Gastrocnemius medialis (tissue), 4 donors: Measurements from ENCODE around the gene PVR. TPM values are rescaled to one million over a fixed set of nuclear protein-coding genes. Genes with fewer than 3 reads are reported as not detected.

ENCODE experiments used
- ATAC-seq, 2 donors: fragments of 150-250 bp; one replicate each; pipeline ENCODE4 v1.9.1; 2016
- DNase-seq, 2 donors: peaks; one replicate each; pipeline ENCODE4 v3.0.0-alpha.2; 2019
- H3K27ac ChIP-seq, 4 donors: fragments of 200-600 bp; sonication (generic); 1 replicate in 1 of 4; 2 replicates in 3 of 4; pipeline ENCODE4 v1.5.1; 2016 to 2018; ENCODE audit warnings: mild to moderate bottlenecking in 2 of 4, moderate library complexity in 1 of 4
- H3K27me3 ChIP-seq, 3 donors: fragments of 200-600 bp; sonication (generic) in 2 of 3; 1 replicate in 1 of 3; 2 replicates in 2 of 3; pipeline versions ENCODE4 v1.5.1 to v1.6.0; 2016 to 2019; ENCODE audit warnings: mild to moderate bottlenecking in 1 of 3, moderate library complexity in 1 of 3
- H3K36me3 ChIP-seq, 2 donors: fragments of 200-600 bp; sonication (generic) in 1 of 2; one replicate each; pipeline ENCODE4 v1.5.1; 2017 to 2018
- H3K4me1 ChIP-seq, 2 donors: fragments of 200-600 bp; sonication (generic) in 1 of 2; one replicate each; pipeline ENCODE4 v1.5.1; 2016 to 2017; ENCODE audit warnings: mild to moderate bottlenecking in 2 of 2
- H3K4me3 ChIP-seq, 4 donors: fragments of 200-600 bp; sonication (generic) in 3 of 4; 1 replicate in 1 of 4; 2 replicates in 3 of 4; pipeline ENCODE4 v1.5.1; 2016 to 2019; ENCODE audit warnings: mild to moderate bottlenecking in 2 of 4
- H3K9me3 ChIP-seq, 3 donors: fragments of 200-600 bp; sonication (generic) in 2 of 3; 1 replicate in 1 of 3; 2 replicates in 2 of 3; pipeline ENCODE4 v1.5.1; 2016 to 2019
- CTCF ChIP-seq, 5 experiments: fragments of 450-650 bp in 3 of 5; fragments of 200-600 bp in 2 of 5; sonication (generic) in 2 of 5; IDR thresholded peaks in 4 of 5; conservative IDR thresholded peaks in 1 of 5; 1 replicate in 4 of 5; 2 replicates in 1 of 5; pipeline ENCODE4 v1.5.1; 2016 to 2019; ENCODE audit warnings: antibody characterized with exemption in 5 of 5, mild to moderate bottlenecking in 3 of 5, moderate library complexity in 3 of 5
- POLR2A ChIP-seq, 2 donors: fragments of 450-650 bp; IDR thresholded peaks; one replicate each; pipeline ENCODE4 v1.6.1; 2017; ENCODE audit warnings: antibody characterized with exemption in 2 of 2, mild to moderate bottlenecking in 2 of 2, moderate library complexity in 2 of 2
- in situ Hi-C, 4 donors: fragments of 200-750 bp; cut with MboI; loops; one replicate each; pipeline versions ENCODE4 v1.15.0 to v1.8.0; 2017; ENCODE audit warnings: low sequenced_read_pairs in 4 of 4
- intact Hi-C: fragments of 100-400 bp; cut with DNase I; formaldehyde crosslinking; loops from one replicate; pipeline ENCODE4 v1.15.1; 2023; ENCODE audit warnings: low total_unique reads
- total RNA-seq, 4 donors: library from RNA; depleted of rRNA; stranded (reverse); fragments of >200 nt; gene quantifications; one replicate each; pipeline versions ENCODE4 v1.1.0 to v1.2.3, GENCODE V29; 2016

The PVR gene
- total RNA-seq, 4 donors from 2014 or later = 27.3 to 60.2 (median 33.9) TPM

- no peak for TF ChIP-seq CTCF (IDR thresholded peaks at IDR 0.05 in 4 of 5, conservative IDR thresholded peaks at IDR 0.05 in 1 of 5)
- TF ChIP-seq POLR2A (IDR thresholded peaks at IDR 0.05) = no peak
- no peaks in the 10 kb centered on the region for H3K36me3 ChIP-seq
- in situ Hi-C loops (no loop called here), intact Hi-C loops (no loop called here)
- ATAC-seq = no peak
- no peaks in the 10 kb centered on the region for H3K4me1 ChIP-seq
- no peaks in the 10 kb centered on the region for H3K27me3 ChIP-seq
- H3K9me3 ChIP-seq = no peaks in the 10 kb centered on the region
- no peak for DNase-seq
- H3K27ac ChIP-seq = no peak overlapping the region
- H3K4me3 ChIP-seq = no peak overlapping the region
Measured at GRCh38 chr19:44701228-44701627, 57.5 kb downstream of the PVR start.

GRCh38 chr19:44702551-44703176, 59.0 kb downstream of the PVR start:
- Histone ChIP-seq H3K27me3 (no peaks in the 10 kb centered on the region), H3K9me3 (no peaks in the 10 kb centered on the region), H3K27ac (no peak overlapping the region), H3K4me1 (no peaks in the 10 kb centered on the region), H3K4me3 (no peak overlapping the region), H3K36me3 (no peaks in the 10 kb centered on the region)
- in situ Hi-C loops = no loop called here
- no peak for ATAC-seq
- intact Hi-C loops = no loop called here
- TF ChIP-seq POLR2A (IDR thresholded peaks at IDR 0.05) = no peak
- DNase-seq = no peak

DNA sequence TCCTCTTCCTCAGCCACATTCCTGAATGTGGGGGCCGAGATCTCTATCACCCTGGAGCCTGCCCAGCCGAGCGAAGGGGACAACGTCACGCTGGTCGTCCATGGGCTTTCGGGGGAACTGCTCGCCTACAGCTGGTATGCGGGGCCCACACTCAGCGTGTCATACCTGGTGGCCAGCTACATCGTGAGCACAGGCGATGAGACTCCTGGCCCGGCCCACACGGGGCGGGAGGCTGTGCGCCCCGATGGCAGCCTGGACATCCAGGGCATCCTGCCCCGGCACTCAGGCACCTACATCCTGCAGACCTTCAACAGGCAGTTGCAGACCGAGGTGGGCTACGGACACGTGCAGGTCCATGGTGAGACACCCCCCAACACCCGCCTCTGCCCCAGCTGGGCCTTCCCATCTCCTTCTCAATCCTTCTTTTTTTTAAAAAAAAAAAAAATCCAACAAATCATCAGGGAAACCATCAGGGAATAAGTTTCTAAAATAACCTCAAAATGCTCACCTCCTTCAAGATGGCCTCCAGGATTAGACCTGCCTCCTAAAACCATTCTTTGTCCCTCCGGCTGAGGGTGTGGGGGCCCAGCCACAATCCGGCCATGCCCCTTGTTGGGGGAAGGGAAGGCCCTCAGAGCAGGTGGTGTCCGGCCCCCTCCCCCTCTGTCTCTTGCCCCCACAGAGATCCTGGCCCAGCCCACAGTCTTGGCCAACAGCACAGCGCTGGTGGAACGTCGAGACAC, 59.8 kb downstream of the PVR start:
- no peaks in the 10 kb centered on the region for H3K9me3 ChIP-seq
- H3K27ac ChIP-seq = no peak overlapping the region
- TF ChIP-seq POLR2A (IDR thresholded peaks at IDR 0.05) (no peak), CTCF (IDR thresholded peaks at IDR 0.05 in 4 of 5, conservative IDR thresholded peaks at IDR 0.05 in 1 of 5) (no peak)
- H3K27me3 ChIP-seq = no peaks in the 10 kb centered on the region
- intact Hi-C loops (no loop called here), in situ Hi-C loops (no loop called here)
- no peak for ATAC-seq
- H3K4me1 ChIP-seq = no peaks in the 10 kb centered on the region
- H3K36me3 ChIP-seq = no peaks in the 10 kb centered on the region
- no peak for DNase-seq
- H3K4me3 ChIP-seq = no peak overlapping the region

DNA sequence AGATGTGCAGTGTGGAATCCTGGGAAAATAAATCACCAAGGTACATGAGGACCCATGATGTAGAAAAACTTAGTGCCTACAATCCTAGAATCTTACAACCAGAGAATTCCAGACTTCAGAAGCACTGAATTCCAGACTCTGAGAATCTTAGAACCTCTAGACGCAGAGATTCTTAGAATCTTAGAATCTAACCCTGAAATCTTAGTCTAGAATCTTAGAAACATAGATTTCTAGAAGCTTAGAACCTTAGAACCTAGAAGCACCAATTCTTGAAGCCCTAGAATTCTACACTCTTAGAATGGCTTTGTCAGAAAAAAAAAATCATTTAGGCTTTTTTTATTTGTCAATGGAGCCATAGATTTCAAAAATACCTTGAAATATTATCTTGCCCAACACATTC, 61.3 kb downstream of the PVR start:
- no peaks in the 10 kb centered on the region for H3K27me3 ChIP-seq
- no peaks in the 10 kb centered on the region for H3K9me3 ChIP-seq
- DNase-seq (no peak), ATAC-seq (no peak)
- in situ Hi-C loops (no loop called here), intact Hi-C loops (no loop called here)
- no peaks in the 10 kb centered on the region for H3K36me3 ChIP-seq
- no peak overlapping the region for H3K27ac ChIP-seq
- no peak overlapping the region for H3K4me3 ChIP-seq
- no peaks in the 10 kb centered on the region for H3K4me1 ChIP-seq
- TF ChIP-seq CTCF (IDR thresholded peaks at IDR 0.05 in 4 of 5, conservative IDR thresholded peaks at IDR 0.05 in 1 of 5) (no peak), POLR2A (IDR thresholded peaks at IDR 0.05) (no peak)

DNA sequence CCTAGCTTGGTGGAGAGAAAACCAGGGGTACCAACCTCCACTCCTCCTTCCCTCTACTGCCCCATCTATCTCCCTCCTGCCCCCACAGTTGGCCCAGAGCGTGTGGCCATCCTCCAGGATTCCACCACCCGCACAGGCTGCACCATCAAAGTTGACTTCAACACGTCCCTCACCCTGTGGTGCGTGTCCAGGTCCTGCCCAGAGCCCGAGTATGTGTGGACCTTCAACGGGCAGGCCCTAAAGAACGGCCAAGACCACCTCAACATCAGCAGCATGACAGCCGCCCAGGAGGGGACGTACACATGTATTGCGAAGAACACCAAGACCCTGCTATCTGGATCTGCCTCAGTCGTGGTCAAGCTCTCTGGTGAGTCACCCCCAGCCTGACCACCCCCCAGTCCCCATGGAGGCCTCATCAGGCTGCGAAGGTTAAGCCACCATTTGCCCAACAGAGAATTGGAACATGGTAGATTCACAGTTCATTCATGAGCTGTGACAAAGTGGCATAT, 61.8 kb downstream of the PVR start:
- in situ Hi-C loops = no loop called here
- ATAC-seq (no peak), DNase-seq (no peak)
- intact Hi-C loops = no loop called here
- no peak overlapping the region for H3K4me3 ChIP-seq
- H3K4me1 ChIP-seq = no peaks in the 10 kb centered on the region
- H3K27ac ChIP-seq = no peak overlapping the region
- no peaks in the 10 kb centered on the region for H3K36me3 ChIP-seq
- TF ChIP-seq POLR2A (IDR thresholded peaks at IDR 0.05) = no peak
- no peak for TF ChIP-seq CTCF (IDR thresholded peaks at IDR 0.05 in 4 of 5, conservative IDR thresholded peaks at IDR 0.05 in 1 of 5)
- H3K9me3 ChIP-seq = no peaks in the 10 kb centered on the region
- H3K27me3 ChIP-seq = no peaks in the 10 kb centered on the region
